Measurements from ENCODE around the gene WNT3A. TPM values are rescaled to one million over a fixed set of nuclear protein-coding genes. Genes with fewer than 3 reads are reported as not detected.
A peak's percentile ranks its signal among the peaks of the same experiment; 100 is the strongest.
"Not testable (repeated sequence)": the region's sequence is repeated elsewhere in the genome, so short reads cannot be mapped to it uniquely, and the experiment has no call there.

Gene WNT3A
- total RNA-seq, 2 experiments from 2014 or later = not detected

GRCh38 chr1:227975583-227976283 is 31.1 kb upstream of the WNT3A start:
- H3K4me1 Mint-ChIP-seq; H3K27me3 Mint-ChIP-seq; H3K4me3 Mint-ChIP-seq; H3K27ac Mint-ChIP-seq; H3K36me3 Mint-ChIP-seq (ENCODE audit: low read depth); POLR2A ChIA-PET; H3K9me3 Mint-ChIP-seq; CTCF ChIA-PET; DNase-seq: not testable (repeated sequence)

- H3K27me3 Mint-ChIP-seq = peaks cover 28% of the 10 kb centered on the region
- ChIA-PET CTCF (no interaction called here), POLR2A (no interaction called here)
- H3K36me3 Mint-ChIP-seq (ENCODE audit: low read depth) = no peaks in the 10 kb centered on the region
- no peak overlapping the region for H3K4me3 Mint-ChIP-seq
- no peak for DNase-seq
- no peaks in the 10 kb centered on the region for H3K4me1 Mint-ChIP-seq
- H3K9me3 Mint-ChIP-seq = no peaks in the 10 kb centered on the region
- H3K27ac Mint-ChIP-seq = no peak overlapping the region
Measured at GRCh38 chr1:227987181-227987580, 19.6 kb upstream of the WNT3A start.

GRCh38 chr1:227994632-227995300 is 12.0 kb upstream of the WNT3A start:
- peaks cover 20% of the 10 kb centered on the region for H3K27me3 Mint-ChIP-seq
- peaks cover 7% of the 10 kb centered on the region for H3K9me3 Mint-ChIP-seq
- DNase-seq = peak; percentile 7
- POLR2A ChIA-PET = no interaction called here
- CTCF ChIA-PET = no interaction called here
- no peaks in the 10 kb centered on the region for H3K4me1 Mint-ChIP-seq
- H3K27ac Mint-ChIP-seq = no peak overlapping the region
- no peaks in the 10 kb centered on the region for H3K36me3 Mint-ChIP-seq (ENCODE audit: low read depth)
- H3K4me3 Mint-ChIP-seq = no peak overlapping the region

- no peaks in the 10 kb centered on the region for H3K4me1 Mint-ChIP-seq
Measured at GRCh38 chr1:227996187-227996950, 10.4 kb upstream of the WNT3A start.

GRCh38 chr1:227998374-227999055 is 8.3 kb upstream of the WNT3A start:
- no peaks in the 10 kb centered on the region for H3K4me1 Mint-ChIP-seq
- H3K27me3 Mint-ChIP-seq = peaks cover 22% of the 10 kb centered on the region
- ChIA-PET CTCF (interaction anchor here (1.4 to 2.5 kb wide), 3 partner anchors 84 to 168 kb away, joined by 4 to 18 read pairs (median 7); partner anchors contain the start of gene ARF1), POLR2A (no interaction called here)
- no peak overlapping the region for H3K27ac Mint-ChIP-seq
- peak; percentile 11 for DNase-seq
- no peaks in the 10 kb centered on the region for H3K36me3 Mint-ChIP-seq (ENCODE audit: low read depth)
- H3K9me3 Mint-ChIP-seq = peaks cover 7% of the 10 kb centered on the region
- no peak overlapping the region for H3K4me3 Mint-ChIP-seq

More at GRCh38 chr1:227996187-227996950, 10.4 kb upstream of the WNT3A start:
- no peak for DNase-seq
- Mint-ChIP-seq H3K9me3 (peaks cover 7% of the 10 kb centered on the region), H3K4me3 (no peak overlapping the region), H3K27ac (no peak overlapping the region), H3K36me3 (ENCODE audit: low read depth) (no peaks in the 10 kb centered on the region), H3K27me3 (peaks cover 17% of the 10 kb centered on the region)
- ChIA-PET POLR2A (no interaction called here), CTCF (no interaction called here)

GRCh38 chr1:227999056-227999930 is 7.5 kb upstream of the WNT3A start:
- Mint-ChIP-seq H3K4me3 (no peak overlapping the region), H3K27ac (no peak overlapping the region), H3K9me3 (peaks cover 7% of the 10 kb centered on the region), H3K36me3 (ENCODE audit: low read depth) (no peaks in the 10 kb centered on the region), H3K4me1 (no peaks in the 10 kb centered on the region), H3K27me3 (peaks cover 29% of the 10 kb centered on the region)
- CTCF ChIA-PET = interaction anchor here (0.6 to 2.5 kb wide), 18 partner anchors 23 to 518 kb away, joined by 3 to 18 read pairs (median 3); partner anchors contain the start of gene ARF1
- POLR2A ChIA-PET = no interaction called here
- peak; percentile 74 for DNase-seq

GRCh38 chr1:228000416-228000815 is 6.4 kb upstream of the WNT3A start:
- CTCF ChIA-PET = no interaction called here
- peaks cover 36% of the 10 kb centered on the region for H3K27me3 Mint-ChIP-seq
- H3K27ac Mint-ChIP-seq = no peak overlapping the region
- H3K36me3 Mint-ChIP-seq (ENCODE audit: low read depth) = no peaks in the 10 kb centered on the region
- H3K9me3 Mint-ChIP-seq = peaks cover 7% of the 10 kb centered on the region
- H3K4me3 Mint-ChIP-seq = no peak overlapping the region
- POLR2A ChIA-PET = no interaction called here
- no peaks in the 10 kb centered on the region for H3K4me1 Mint-ChIP-seq
- no peak for DNase-seq

GRCh38 chr1:228000836-228001563 is 5.8 kb upstream of the WNT3A start:
- Mint-ChIP-seq H3K9me3 (peaks cover 7% of the 10 kb centered on the region), H3K27ac (no peak overlapping the region), H3K36me3 (ENCODE audit: low read depth) (no peaks in the 10 kb centered on the region), H3K4me1 (no peaks in the 10 kb centered on the region), H3K27me3 (peaks cover 42% of the 10 kb centered on the region), H3K4me3 (no peak overlapping the region)
- DNase-seq = peak; percentile 13
- ChIA-PET CTCF (no interaction called here), POLR2A (no interaction called here)

GRCh38 chr1:228001738-228002535 is 4.9 kb upstream of the WNT3A start:
- peaks cover 3% of the 10 kb centered on the region for H3K9me3 Mint-ChIP-seq
- ChIA-PET CTCF (no interaction called here), POLR2A (no interaction called here)
- H3K27me3 Mint-ChIP-seq = peaks cover 41% of the 10 kb centered on the region
- no peak overlapping the region for H3K27ac Mint-ChIP-seq
- H3K4me3 Mint-ChIP-seq = no peak overlapping the region
- H3K36me3 Mint-ChIP-seq (ENCODE audit: low read depth) = no peaks in the 10 kb centered on the region
- no peaks in the 10 kb centered on the region for H3K4me1 Mint-ChIP-seq
- DNase-seq = no peak

GRCh38 chr1:228002792-228003191 is 4.0 kb upstream of the WNT3A start:
- POLR2A ChIA-PET = no interaction called here

More at GRCh38 chr1:228002792-228003191, 4.0 kb upstream of the WNT3A start:
- no peak for DNase-seq
- Mint-ChIP-seq H3K9me3 (peaks cover 3% of the 10 kb centered on the region), H3K36me3 (ENCODE audit: low read depth) (no peaks in the 10 kb centered on the region), H3K27me3 (peaks cover 46% of the 10 kb centered on the region), H3K4me3 (no peak overlapping the region), H3K4me1 (no peaks in the 10 kb centered on the region), H3K27ac (no peak overlapping the region)
- CTCF ChIA-PET = interaction anchor here (0.6 kb wide), 1 partner anchor 359 kb away, joined by 4 read pairs; no protein-coding TSS in a partner anchor

Data from activated CD4-positive, alpha-beta memory T cell treated with anti-CD3 and anti-CD28 coated beads, Interleukin-2, amount 10 ng/mL, durations not matched to agents 7 days and 5 days (primary cell).